ENCODE measurements around the gene AK9.
"Not testable (repeated sequence)": the region's sequence is repeated elsewhere in the genome, so short reads cannot be mapped to it uniquely, and the experiment has no call there.

AK9 gene

GRCh38 chr6:109612268-109612667 is 78.7 kb downstream of the AK9 start:
- DNase-seq: no peak

DNA sequence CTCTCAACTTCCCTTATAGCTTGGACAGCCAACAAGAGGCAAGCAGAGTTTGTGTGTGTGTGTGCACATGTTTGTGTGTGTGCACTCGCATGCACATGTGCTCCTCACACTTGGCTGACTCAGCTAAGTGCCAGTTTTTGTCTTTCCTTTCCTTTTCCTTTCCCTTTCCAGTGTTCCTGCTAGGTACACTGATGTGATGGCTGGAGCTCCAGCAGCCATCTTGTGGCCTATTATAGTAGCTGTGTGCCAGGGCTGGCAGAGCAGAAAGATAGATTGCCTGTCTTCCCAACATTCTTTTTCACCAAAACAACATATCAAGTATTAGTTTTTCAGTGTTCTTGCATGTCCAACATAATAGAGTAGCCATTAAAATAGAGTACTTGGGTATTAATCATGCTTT is 79.5 kb downstream of the AK9 start:
- DNase-seq: no peak

GRCh38 chr6:109610590-109610989 is 80.4 kb downstream of the AK9 start:
- no peak for DNase-seq

DNA sequence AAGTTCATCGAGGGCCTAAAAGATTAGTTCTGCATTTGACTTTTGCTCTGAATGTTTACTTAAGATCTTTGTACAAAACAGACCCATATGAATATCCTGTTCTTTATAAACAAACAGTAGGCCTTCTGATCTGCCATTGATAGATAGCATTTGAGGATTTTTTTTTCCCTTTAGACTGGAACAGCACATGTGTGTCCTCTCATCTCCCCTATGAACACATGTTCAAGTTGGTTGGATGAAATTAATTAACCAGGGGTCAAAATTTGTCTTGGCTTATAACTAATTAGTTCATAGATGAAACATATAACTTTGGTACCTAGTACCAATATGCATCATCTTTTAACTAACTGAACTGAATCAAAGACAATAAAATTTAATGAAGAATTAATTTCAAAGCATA is 81.3 kb downstream of the AK9 start:
- DNase-seq: no peak

DNA sequence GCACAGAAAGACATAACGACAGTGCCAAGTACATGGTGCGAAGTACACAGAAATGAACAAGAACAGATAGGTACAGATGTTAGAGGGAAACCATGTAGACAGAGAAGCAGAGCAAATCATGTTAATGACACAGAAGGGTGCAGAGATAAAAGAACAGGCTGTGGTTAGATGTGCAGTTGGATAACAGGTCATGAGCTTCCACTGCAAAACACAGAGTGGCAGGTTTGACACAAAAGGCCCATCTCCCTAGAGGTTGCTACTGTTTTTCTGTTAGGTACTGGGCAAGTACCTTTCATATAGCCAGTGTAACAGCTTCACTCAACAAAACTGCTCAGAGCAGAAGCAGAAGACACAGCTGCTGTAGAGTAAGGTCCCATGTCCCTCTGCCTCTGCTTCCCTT is 84.6 kb downstream of the AK9 start:
- no peak for DNase-seq

- no peak for DNase-seq
These were observed 95.0 kb downstream of the AK9 start for GRCh38 chr6:109595998-109596397.

- DNase-seq: no peak
These were observed 110.5 kb downstream of the AK9 start for GRCh38 chr6:109580519-109580918.

- DNase-seq: no peak
These were observed 111.6 kb downstream of the AK9 start for GRCh38 chr6:109579361-109579760.

DNA sequence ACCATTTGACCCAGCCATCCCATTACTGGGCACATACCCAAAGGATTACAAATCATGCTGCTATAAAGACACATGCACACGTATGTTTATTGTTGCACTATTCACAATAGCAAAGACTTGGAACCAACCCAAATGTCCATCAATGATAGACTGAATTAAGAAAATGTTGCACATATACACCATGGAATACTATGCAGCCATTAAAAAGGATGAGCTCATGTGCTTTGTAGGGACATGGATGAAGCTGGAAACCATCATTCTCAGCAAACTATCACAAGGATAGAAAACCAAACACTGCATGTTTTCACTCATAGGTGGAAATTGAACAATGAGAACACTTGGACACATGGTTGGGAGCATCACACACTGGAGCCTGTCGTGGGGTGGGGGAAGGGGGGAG is 121.1 kb downstream of the AK9 start:
- not testable (repeated sequence) for DNase-seq

GRCh38 chr6:109561844-109562243 is 129.2 kb downstream of the AK9 start:
- no peak for DNase-seq

DNA sequence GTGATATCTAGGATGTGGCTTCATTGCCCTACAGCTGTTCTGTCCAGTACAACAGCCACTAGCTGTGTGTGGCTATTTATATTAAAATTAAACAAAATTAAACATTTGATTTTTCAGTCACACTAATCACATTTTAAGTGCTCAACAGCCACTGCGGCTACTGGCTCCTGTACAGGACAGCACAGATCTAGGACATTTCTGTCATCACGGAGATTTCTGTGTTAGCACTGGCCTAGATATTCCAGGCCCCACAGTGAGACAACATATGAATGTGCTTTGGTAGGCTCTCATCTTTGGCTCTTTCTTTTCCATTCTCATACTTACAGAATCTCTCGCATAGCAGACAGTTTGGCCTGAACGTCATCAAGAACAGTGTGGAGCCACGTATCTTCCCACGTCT is 159.6 kb downstream of the AK9 start:
- DNase-seq: no peak

DNA sequence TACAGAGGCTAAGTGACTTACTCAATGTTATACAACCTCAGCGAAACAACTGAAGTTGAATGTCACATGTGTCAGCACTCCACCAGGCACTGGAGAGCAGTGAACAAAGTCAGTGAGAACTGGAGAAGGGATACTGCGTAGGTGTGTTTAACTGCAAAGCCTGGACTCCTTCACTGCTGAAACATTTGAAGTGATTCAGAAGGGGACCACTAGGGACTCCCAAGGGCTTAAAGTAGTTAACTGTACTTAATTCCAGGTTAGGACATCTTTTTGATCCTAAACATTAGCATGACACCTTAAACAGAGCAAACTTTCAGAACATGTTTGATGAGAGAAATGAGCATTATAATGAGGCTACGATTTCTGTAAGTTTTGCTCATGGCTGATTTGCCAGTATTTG is 163.0 kb downstream of the AK9 start:
- no peak for DNase-seq

- peak; percentile 30 for DNase-seq
These were observed 163.9 kb downstream of the AK9 start for GRCh38 chr6:109526905-109527628.

DNA sequence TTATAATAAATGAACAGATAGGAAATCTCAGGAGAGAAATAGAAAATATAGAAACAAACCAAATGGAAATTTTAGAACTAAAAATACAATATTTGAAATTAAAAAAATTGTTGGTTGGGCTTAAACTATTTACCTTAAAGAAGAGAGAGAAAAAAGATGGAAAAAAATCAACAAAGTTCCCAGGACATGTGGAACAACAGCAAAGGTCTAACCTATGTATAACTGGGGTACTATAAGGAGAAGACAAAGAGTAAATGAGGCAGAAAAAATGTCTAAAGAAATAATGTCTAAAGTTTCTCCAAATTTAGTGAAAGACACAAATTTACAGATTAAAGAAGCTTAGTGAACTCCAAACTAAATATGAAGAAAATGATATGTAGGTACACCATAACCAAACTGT is 166.9 kb downstream of the AK9 start:
- no peak for DNase-seq

- DNase-seq: no peak
These were observed 167.5 kb downstream of the AK9 start for GRCh38 chr6:109523478-109523877.

DNA sequence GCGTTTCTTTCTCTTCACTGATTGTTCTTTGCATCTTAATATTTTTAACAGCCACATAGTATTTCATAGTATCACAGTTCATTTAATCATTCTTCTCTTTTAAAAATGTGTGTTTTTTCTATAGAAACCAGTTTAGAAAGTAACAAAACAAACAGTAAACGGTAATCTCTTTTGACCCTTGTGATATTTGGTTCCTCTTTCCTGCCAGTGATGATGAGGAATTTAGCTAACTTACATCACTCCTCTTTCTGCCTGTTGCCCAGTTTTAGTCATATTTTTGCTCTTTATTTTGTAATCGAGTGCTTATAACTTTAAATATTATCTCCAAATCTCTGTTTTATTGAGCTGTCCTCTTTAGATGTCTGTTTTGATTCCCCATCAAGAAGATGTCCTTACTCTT is 169.9 kb downstream of the AK9 start:
- no peak for DNase-seq

DNA sequence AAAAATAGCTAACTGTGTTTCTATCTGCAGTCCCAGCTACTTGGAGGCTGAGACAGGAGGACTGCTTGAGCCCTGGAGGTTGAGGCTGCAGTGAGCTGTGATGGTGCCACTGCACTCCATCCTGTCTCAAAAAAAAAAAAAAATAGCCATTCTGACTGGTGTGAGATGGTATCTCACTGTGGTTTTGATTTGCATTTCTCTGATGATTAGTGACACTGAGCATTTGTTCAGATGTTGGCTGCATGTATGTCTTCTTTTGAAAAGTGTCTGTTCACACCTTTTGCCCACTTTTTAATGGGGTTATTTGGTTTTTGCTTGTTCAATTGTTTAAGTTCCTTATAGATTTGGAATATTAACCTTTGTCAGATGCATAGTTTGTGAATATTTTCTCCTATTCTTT is 171.4 kb downstream of the AK9 start:
- DNase-seq: not testable (repeated sequence)

GRCh38 chr6:109516929-109517328 is 174.1 kb downstream of the AK9 start:
- no peak for DNase-seq

- DNase-seq: no peak
These were observed 175.1 kb downstream of the AK9 start for GRCh38 chr6:109515781-109516409.

DNA sequence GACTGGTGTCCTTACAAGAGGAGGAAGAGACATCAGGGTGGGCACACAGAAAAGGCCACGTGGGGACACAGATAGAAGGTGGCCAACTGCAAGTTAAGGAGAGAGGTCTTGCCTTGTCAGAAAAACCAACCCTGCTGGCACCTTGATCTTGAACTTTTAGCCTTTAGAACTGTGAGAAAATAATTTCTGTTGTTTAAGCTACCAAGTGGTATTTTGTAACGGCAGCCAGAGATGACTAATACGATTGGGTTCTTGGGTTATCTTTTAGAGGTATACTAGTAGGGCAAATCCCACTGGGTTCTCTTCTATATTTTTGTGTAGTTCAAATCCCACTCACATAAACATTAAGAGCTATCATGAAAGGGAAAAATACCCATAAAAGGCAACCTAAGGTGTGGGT is 176.1 kb downstream of the AK9 start:
- DNase-seq: no peak

DNA sequence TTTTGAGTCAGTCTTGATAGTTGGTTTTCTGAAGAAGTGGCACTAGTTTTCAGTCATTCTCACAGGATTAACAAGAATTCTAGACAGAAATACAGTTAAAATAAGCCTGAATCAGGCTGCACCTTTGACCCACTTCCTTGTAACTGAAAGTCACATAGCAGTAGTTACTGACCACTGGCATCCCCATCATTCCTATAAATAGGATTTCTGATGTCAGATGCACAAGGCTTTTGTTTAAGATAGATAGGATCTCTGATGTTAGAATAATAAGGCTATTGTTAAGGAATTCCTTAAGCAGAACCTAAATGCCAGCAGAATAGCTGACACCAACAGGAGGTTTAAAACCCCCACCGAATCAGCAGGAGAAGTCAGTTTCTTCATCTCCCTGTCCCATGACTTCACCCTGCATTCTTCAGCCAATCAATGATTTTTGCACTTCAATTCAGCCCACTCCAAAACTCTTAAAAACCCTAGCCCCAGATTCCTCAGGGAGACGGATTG is 177.4 kb downstream of the AK9 start:
- no peak for DNase-seq

DNA sequence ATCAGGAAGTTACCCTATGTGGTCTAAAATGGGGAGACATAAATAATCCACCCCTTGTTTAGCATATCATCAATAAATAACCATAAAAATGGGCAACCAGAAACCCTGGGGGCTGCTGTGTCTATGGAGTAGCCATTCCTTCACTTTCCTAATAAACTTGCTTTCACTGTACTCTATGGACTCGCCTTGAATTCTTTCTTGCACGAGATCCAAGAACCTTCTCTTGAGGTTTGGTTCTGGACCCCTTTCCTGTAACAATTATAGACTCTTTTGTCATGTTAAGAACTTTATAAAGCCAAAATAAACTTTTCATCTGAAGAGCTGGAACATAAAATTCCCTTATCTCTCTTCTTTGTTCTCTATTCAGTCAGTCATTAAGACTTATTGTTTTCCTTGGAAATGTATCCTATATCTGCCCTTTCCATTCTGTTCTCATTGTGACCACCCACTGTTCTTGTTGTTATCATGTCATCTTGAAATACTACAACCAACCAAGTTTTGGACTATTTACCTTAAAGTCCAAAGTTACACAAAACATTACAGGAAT is 178.7 kb downstream of the AK9 start:
- DNase-seq: no peak

DNA sequence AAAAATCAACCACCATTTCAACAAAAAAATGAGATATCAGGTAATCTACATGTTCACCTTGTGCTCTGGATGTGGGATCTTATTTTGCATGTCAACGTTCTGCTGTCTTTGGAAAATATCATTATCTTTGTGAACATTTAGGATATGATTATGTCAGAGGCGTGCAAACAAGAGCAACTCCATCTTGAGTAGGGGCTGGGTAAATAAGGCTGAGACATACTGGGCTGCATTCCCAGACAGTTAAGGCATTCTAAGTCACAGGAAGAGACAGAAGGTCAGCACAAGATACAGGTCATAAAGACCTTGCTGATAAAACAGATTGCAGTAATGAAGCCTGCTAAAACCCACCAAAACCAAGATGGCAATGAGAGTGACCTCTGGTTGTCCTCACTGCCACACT is 179.2 kb downstream of the AK9 start:
- no peak for DNase-seq

DNA sequence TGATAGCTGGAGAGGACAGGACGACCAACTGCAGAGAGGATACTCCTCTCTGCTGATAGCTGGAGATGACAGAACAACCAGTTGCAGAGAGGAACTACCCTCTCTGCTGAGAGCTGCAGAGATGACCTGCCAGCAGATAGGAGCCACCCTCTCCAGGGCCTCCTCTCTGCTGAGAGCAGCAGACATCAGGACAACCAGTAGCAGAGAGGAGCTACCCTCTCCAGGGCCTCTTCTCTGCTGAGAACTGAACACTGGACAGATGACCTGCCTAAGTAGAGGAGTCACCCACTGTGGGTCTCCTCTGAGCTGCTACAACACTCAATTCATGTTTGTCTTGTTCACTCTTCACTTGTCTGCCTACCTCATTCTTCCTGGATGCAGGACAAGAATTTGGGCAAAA is 180.6 kb downstream of the AK9 start:
- no peak for DNase-seq
